ENCODE measurements around the gene IGLON5. TPM values are rescaled to one million over a fixed set of nuclear protein-coding genes. Genes with fewer than 3 reads are reported as not detected.
A peak's percentile ranks its signal among the peaks of the same experiment; 100 is the strongest.

The IGLON5 gene
- polyA plus RNA-seq, 3 donors: 0.05 TPM; not detected in 2

DNA sequence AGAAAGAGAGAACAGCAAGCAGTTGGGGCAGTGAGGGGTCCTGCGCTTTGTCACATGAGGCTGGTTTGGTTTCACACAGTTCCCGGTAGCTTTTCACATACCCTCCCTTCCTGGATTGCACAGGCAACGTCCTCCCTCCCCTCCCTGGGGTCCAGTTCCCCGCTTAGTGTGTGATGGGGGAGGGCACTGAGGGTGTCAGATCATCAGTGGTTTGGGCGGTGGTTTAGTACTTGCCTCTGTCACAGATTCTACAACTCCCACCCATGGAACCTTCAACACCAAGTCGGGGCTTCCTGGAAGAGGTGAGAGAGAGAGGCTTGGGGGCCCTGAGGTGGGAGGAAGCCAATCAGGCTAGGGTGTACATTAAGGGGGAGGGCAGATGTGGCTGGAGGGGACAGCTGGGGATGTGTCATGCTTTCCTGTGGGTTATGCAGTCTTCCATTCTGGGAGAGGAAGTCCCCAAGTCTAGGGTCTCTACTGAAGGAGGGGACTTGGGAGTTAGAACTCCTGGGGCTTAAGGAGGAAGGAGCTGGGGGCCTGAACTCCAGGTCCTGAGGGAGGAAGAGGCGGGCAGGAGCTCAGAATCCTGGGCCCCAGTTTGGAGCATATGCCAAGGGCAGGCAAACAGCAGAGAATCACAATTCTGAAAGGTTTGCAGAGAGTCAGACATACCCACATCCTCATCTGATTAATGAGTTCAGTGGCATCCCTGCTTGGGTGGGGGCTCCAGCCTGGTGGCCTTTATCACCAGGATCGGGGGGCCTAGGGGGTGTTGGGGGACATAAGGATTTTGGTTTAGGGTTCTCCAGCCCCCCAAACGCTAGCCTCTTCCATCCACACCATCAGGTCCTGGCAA is 61.4 kb downstream of the IGLON5 start, which contains the start of gene NKG7:
Gene NKG7 (minus strand): TSS at position 6 of the 856 bp plus-strand sequence. CDS start 119 bp downstream, outside the sequence.
- Histone ChIP-seq H3K9me3 (replicated peaks in 1 of 2; ENCODE audit: control insufficient read depth in 1 of 2, insufficient read depth in 1 of 2, low read length in 2 of 2) (no peaks in the 10 kb centered on the region), H3K79me2 (ENCODE audit: insufficient read depth, low read length) (peaks cover 41% of the 10 kb centered on the region), H3K4me3 (replicated peaks in 1 of 3; ENCODE audit: low read depth in 2 of 3, low read length in 3 of 3) (peak within 1 kb of the TSS in 1 of 3 experiments; percentile 62), H3K36me3 (replicated peaks in 1 of 2; ENCODE audit: control insufficient read depth in 1 of 2, insufficient read depth in 2 of 2, low read length in 2 of 2) (no peaks in the 10 kb centered on the region), H3K4me1 (ENCODE audit: control insufficient read depth in 1 of 2, insufficient read depth in 2 of 2, low read length in 2 of 2) (peaks cover 49 to 70% of the 10 kb centered on the region in 2 donors), H3K9ac (ENCODE audit: insufficient read depth, low read length, poor library complexity, severe bottlenecking) (peak within 1 kb of the TSS; percentile 57), H3K27ac (ENCODE audit: low read depth in 1 of 2, low read length in 2 of 2) (peak within 1 kb of the TSS; percentile 47 to 81), H4K20me1 (ENCODE audit: insufficient read depth, low read length) (no peaks in the 10 kb centered on the region), H3K4me2 (replicated peaks; ENCODE audit: extremely low read depth, low read length, poor library complexity, severe bottlenecking) (peak within 1 kb of the TSS; percentile 62), H3K27me3 (ENCODE audit: control insufficient read depth in 2 of 2, insufficient read depth in 2 of 2, low read length in 2 of 2) (no peaks in the 10 kb centered on the region), H2AFZ (ENCODE audit: insufficient read depth, low read depth, low read length, poor library complexity, severe bottlenecking) (peak within 1 kb of the TSS; percentile 79)
- Mint-ChIP-seq H3K4me3 (peak within 1 kb of the TSS; percentile 59 to 73), H3K4me1 (peaks cover 71% of the 10 kb centered on the region), H3K27me3 (ENCODE audit: low read depth in 3 of 3) (peaks cover 0 to 2% (median 0%) of the 10 kb centered on the region in 3 donors), H3K36me3 (peaks cover 0 to 1% of the 10 kb centered on the region in 2 donors), H3K9me3 (peaks cover 0 to 1% (median 0%) of the 10 kb centered on the region in 7 donors), H3K27ac (peak within 1 kb of the TSS; percentile 46 to 89 (median 82))
- no CpG with 5 or more reads among the region's 9 CpGs for WGBS (ENCODE audit: insufficient coverage)
- intact Hi-C loops (cut with micrococcal nuclease): no loop called here
- TF ChIP-seq, protein P1, sequence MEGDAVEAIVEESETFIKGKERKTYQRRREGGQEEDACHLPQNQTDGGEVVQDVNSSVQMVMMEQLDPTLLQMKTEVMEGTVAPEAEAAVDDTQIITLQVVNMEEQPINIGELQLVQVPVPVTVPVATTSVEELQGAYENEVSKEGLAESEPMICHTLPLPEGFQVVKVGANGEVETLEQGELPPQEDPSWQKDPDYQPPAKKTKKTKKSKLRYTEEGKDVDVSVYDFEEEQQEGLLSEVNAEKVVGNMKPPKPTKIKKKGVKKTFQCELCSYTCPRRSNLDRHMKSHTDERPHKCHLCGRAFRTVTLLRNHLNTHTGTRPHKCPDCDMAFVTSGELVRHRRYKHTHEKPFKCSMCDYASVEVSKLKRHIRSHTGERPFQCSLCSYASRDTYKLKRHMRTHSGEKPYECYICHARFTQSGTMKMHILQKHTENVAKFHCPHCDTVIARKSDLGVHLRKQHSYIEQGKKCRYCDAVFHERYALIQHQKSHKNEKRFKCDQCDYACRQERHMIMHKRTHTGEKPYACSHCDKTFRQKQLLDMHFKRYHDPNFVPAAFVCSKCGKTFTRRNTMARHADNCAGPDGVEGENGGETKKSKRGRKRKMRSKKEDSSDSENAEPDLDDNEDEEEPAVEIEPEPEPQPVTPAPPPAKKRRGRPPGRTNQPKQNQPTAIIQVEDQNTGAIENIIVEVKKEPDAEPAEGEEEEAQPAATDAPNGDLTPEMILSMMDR (IDR thresholded peaks at IDR 0.05): no peak
- peak; percentile 46 to 71 (median 48) for DNase-seq

DNA sequence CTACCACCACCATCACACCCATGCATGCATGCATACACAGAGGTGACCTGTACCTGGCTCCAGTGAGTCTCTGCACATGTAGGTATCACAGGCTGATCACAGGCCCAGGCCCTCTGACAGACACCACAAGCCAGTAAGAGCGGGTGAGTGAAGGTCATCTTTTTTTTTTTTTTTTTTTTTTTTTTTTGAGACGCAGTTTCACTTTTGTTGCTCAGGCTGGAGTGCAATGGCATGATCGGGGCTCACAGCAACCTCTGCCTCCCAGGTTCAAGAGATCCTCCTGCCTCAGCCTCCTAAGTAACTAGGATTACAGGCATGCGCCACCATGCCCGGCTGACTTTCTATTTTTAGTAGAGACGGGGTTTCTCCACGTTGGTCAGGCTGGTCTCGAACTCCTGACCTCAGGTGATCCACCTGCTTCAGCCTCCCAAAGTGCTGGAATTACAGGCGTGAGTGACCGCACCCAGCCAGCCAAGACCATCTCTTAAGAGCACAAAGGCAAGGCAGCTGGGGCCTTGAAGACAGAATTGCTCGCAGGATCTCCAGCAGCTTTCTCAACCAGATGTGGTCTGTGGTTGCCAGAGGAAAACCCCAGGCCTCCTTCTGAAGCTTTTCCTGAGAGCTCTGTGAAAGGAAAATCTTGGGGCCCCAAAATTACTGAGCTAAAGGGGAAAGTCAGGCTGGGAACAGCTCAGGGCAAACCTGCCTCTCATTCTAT is 64.2 kb downstream of the IGLON5 start:
- no peak overlapping the region for H3K9ac ChIP-seq (ENCODE audit: insufficient read depth, low read length, poor library complexity, severe bottlenecking)
- Mint-ChIP-seq H3K9me3 (peaks cover 0 to 1% (median 0%) of the 10 kb centered on the region in 7 donors), H3K27ac (peak overlapping the region in 5 of 7 donors; percentile 18 to 84 (median 51)), H3K36me3 (peaks cover 0 to 1% of the 10 kb centered on the region in 2 donors), H3K4me1 (peaks cover 57% of the 10 kb centered on the region), H3K27me3 (ENCODE audit: low read depth in 3 of 3) (peaks cover 0 to 3% (median 0%) of the 10 kb centered on the region in 3 donors), H3K4me3 (no peak overlapping the region)
- WGBS (ENCODE audit: insufficient coverage): 6% methylated on average over 6 of the region's 11 CpGs
- no peaks in the 10 kb centered on the region for H3K36me3 ChIP-seq (replicated peaks in 1 of 2; ENCODE audit: control insufficient read depth in 1 of 2, insufficient read depth in 2 of 2, low read length in 2 of 2)
- H4K20me1 ChIP-seq (ENCODE audit: insufficient read depth, low read length): no peaks in the 10 kb centered on the region
- peaks cover 37 to 45% of the 10 kb centered on the region in 2 donors for H3K4me1 ChIP-seq (ENCODE audit: control insufficient read depth in 1 of 2, insufficient read depth in 2 of 2, low read length in 2 of 2)
- no peak overlapping the region for H3K4me3 ChIP-seq (replicated peaks in 1 of 3; ENCODE audit: low read depth in 2 of 3, low read length in 3 of 3)
- TF ChIP-seq, protein P1 (IDR thresholded peaks at IDR 0.05): no peak
- DNase-seq: peak in 1 of 3 donors; percentile 62
- intact Hi-C loops (cut with micrococcal nuclease): no loop called here
- no peak overlapping the region for H3K4me2 ChIP-seq (replicated peaks; ENCODE audit: extremely low read depth, low read length, poor library complexity, severe bottlenecking)
- peaks cover 19% of the 10 kb centered on the region for H3K79me2 ChIP-seq (ENCODE audit: insufficient read depth, low read length)
- H3K9me3 ChIP-seq (replicated peaks in 1 of 2; ENCODE audit: control insufficient read depth in 1 of 2, insufficient read depth in 1 of 2, low read length in 2 of 2): no peaks in the 10 kb centered on the region
- no peaks in the 10 kb centered on the region for H3K27me3 ChIP-seq (ENCODE audit: control insufficient read depth in 2 of 2, insufficient read depth in 2 of 2, low read length in 2 of 2)
- H3K27ac ChIP-seq (ENCODE audit: low read depth in 1 of 2, low read length in 2 of 2): no peak overlapping the region
- H2AFZ ChIP-seq (ENCODE audit: insufficient read depth, low read depth, low read length, poor library complexity, severe bottlenecking): peak overlapping the region; percentile 56
